ENCODE results near the gene GUCA2B. TPM values are rescaled to one million over a fixed set of nuclear protein-coding genes. Genes with fewer than 3 reads are reported as not detected.

Gene GUCA2B
- total RNA-seq, 1 experiment from 2014 or later: not detected

GRCh38 chr1:42162181-42162580 is 9.0 kb downstream of the GUCA2B start:
- Mint-ChIP-seq H3K36me3 (ENCODE audit: insufficient read depth, unreplicated experiment) (peaks cover 6% of the 10 kb centered on the region), H3K4me1 (ENCODE audit: low read depth, unreplicated experiment) (peaks cover 27% of the 10 kb centered on the region), H3K27ac (ENCODE audit: unreplicated experiment) (no peak overlapping the region), H3K9me3 (ENCODE audit: low read depth, unreplicated experiment) (peaks cover 5% of the 10 kb centered on the region), H3K4me3 (ENCODE audit: low read depth, unreplicated experiment) (no peak overlapping the region), H3K27me3 (ENCODE audit: unreplicated experiment) (no peaks in the 10 kb centered on the region)
- TF ChIP-seq, protein P1, sequence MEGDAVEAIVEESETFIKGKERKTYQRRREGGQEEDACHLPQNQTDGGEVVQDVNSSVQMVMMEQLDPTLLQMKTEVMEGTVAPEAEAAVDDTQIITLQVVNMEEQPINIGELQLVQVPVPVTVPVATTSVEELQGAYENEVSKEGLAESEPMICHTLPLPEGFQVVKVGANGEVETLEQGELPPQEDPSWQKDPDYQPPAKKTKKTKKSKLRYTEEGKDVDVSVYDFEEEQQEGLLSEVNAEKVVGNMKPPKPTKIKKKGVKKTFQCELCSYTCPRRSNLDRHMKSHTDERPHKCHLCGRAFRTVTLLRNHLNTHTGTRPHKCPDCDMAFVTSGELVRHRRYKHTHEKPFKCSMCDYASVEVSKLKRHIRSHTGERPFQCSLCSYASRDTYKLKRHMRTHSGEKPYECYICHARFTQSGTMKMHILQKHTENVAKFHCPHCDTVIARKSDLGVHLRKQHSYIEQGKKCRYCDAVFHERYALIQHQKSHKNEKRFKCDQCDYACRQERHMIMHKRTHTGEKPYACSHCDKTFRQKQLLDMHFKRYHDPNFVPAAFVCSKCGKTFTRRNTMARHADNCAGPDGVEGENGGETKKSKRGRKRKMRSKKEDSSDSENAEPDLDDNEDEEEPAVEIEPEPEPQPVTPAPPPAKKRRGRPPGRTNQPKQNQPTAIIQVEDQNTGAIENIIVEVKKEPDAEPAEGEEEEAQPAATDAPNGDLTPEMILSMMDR (IDR thresholded peaks at IDR 0.05; ENCODE audit: unreplicated experiment): no peak
- CTCF ChIA-PET: no interaction called here
- DNase-seq: no peak
- no TSS peak for BruUV-seq (replicated peaks)
- intact Hi-C loops (cut with micrococcal nuclease; ENCODE audit: unreplicated experiment): no loop called here

DNA sequence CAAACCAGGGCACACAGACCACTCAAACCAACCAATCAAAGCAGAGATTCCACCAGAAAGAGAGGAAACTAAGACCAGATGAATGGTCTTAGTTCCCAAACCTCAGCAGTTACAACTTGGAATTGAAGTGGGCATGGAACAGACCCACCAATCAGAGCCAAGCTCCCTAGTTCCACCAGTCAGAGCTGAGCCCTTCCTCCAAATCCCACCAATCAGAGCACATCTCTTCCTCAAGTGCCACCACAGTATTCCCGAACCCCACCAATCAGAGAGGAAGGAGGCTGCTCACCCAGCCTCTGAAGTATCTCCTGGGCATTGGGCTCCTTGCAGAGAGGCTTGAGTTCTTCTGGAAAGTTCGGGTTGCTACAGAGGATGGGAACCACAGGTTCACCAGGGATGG is 9.9 kb downstream of the GUCA2B start:
- CTCF ChIA-PET: no interaction called here

DNA sequence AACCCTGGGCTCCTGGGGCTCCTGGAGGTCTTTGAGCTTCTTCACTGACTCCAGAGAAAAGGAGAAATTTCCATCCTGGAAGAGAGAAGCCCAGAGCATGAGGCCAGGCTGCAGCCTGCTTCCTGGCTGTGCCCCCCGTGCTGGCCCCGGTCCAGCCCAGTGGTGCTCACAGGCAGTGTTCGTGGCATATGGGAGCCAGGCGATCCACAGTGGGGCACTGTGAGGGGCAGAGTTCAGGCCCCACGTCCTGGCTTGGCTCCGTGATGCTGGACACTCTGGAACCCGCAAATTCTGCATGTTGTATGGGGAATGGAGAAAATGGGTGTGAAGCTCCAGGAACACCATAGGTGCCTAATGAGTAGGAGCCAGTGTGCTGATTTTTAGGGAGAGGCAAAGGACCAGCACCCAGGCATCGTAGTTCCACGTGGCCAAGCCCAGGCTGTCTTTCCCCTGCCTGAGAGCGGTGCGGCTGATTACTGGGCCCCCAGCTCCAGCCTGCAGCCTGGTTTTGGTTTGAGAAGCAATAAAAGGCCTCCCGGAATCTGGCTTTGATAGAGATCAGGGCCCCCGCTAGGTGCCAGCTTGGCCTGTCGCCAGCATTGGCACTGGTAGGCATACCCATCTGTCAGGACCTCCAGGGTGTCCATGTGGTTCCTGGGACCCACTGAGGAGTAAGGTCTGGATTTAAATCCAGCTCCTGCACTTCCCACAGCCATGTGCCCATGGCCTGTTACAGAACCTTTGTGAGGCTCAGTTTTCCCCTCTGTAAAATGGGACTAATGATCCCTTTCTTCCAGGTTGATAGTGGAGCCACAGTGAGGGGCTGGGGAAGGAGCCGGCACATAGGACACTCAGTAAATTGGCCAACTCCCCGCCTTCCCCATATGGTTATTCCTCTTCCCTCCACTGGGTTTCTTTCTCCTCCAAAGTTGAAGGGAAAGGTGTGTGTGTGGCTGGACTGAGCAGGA is 10.6 kb downstream of the GUCA2B start:
- no TSS peak for BruUV-seq (replicated peaks)
- no peak for DNase-seq
- H3K4me1 Mint-ChIP-seq (ENCODE audit: low read depth, unreplicated experiment): peaks cover 39% of the 10 kb centered on the region
- TF ChIP-seq, protein P1 (IDR thresholded peaks at IDR 0.05; ENCODE audit: unreplicated experiment): no peak
- no peak overlapping the region for H3K4me3 Mint-ChIP-seq (ENCODE audit: low read depth, unreplicated experiment)
- peaks cover 6% of the 10 kb centered on the region for H3K36me3 Mint-ChIP-seq (ENCODE audit: insufficient read depth, unreplicated experiment)
- no peaks in the 10 kb centered on the region for H3K27me3 Mint-ChIP-seq (ENCODE audit: unreplicated experiment)
- intact Hi-C loops (cut with micrococcal nuclease; ENCODE audit: unreplicated experiment): no loop called here
- peaks cover 5% of the 10 kb centered on the region for H3K9me3 Mint-ChIP-seq (ENCODE audit: low read depth, unreplicated experiment)
- CTCF ChIA-PET: no interaction called here
- no peak overlapping the region for H3K27ac Mint-ChIP-seq (ENCODE audit: unreplicated experiment)

More for the DNA sequence above, 9.9 kb downstream of the GUCA2B start:
- Mint-ChIP-seq H3K4me3 (ENCODE audit: low read depth, unreplicated experiment) (no peak overlapping the region), H3K9me3 (ENCODE audit: low read depth, unreplicated experiment) (peaks cover 5% of the 10 kb centered on the region), H3K27ac (ENCODE audit: unreplicated experiment) (no peak overlapping the region), H3K36me3 (ENCODE audit: insufficient read depth, unreplicated experiment) (peaks cover 6% of the 10 kb centered on the region), H3K27me3 (ENCODE audit: unreplicated experiment) (no peaks in the 10 kb centered on the region), H3K4me1 (ENCODE audit: low read depth, unreplicated experiment) (peaks cover 37% of the 10 kb centered on the region)
- no TSS peak for BruUV-seq (replicated peaks)
- intact Hi-C loops (cut with micrococcal nuclease; ENCODE audit: unreplicated experiment): no loop called here
- TF ChIP-seq, protein P1 (IDR thresholded peaks at IDR 0.05; ENCODE audit: unreplicated experiment): no peak
- DNase-seq: no peak

GRCh38 chr1:42164551-42165420 is 11.6 kb downstream of the GUCA2B start, which contains the start of gene GUCA2A:
Gene GUCA2A, minus strand, starts transcription at chr1:42164745. Its CDS starts 33 bp downstream, at chr1:42164712.
- H3K36me3 Mint-ChIP-seq (ENCODE audit: insufficient read depth, unreplicated experiment): peaks cover 6% of the 10 kb centered on the region
- peaks cover 5% of the 10 kb centered on the region for H3K9me3 Mint-ChIP-seq (ENCODE audit: low read depth, unreplicated experiment)
- H3K4me3 Mint-ChIP-seq (ENCODE audit: low read depth, unreplicated experiment): peak within 1 kb of the TSS; percentile 39
- intact Hi-C loops (cut with micrococcal nuclease; ENCODE audit: unreplicated experiment): no loop called here
- CTCF ChIA-PET: interaction anchor here (1.1 to 1.6 kb wide), 2 partner anchors 9 to 17 kb away, joined by 5 to 7 read pairs; no protein-coding TSS in a partner anchor
- no peaks in the 10 kb centered on the region for H3K27me3 Mint-ChIP-seq (ENCODE audit: unreplicated experiment)
- DNase-seq: no peak
- H3K4me1 Mint-ChIP-seq (ENCODE audit: low read depth, unreplicated experiment): peaks cover 39% of the 10 kb centered on the region
- BruUV-seq (replicated peaks): no TSS peak
- TF ChIP-seq, protein P1 (IDR thresholded peaks at IDR 0.05; ENCODE audit: unreplicated experiment): no peak
- H3K27ac Mint-ChIP-seq (ENCODE audit: unreplicated experiment): peak within 1 kb of the TSS; percentile 46

Data from Calu3 (cell line).